Testis (tissue), 2 donors: Measurements from ENCODE around the gene SLC26A4.

Source experiments
- POLR2A ChIP-seq: fragments of 450-650 bp; IDR thresholded peaks from one replicate; pipeline ENCODE4 v1.6.1; 2017; ENCODE audit warnings: antibody characterized with exemption, mild to moderate bottlenecking, moderate library complexity
- TF ChIP-seq, protein P1 (sequence below), 3 experiments: fragments of 450-650 bp in 2 of 3; fragments of 200-600 bp in 1 of 3; sonication (generic) in 1 of 3; IDR thresholded peaks; one replicate each; pipeline ENCODE4 v1.5.1; 2016 to 2019; ENCODE audit warnings: antibody characterized with exemption in 3 of 3, mild to moderate bottlenecking in 2 of 3, moderate library complexity in 1 of 3

DNA sequence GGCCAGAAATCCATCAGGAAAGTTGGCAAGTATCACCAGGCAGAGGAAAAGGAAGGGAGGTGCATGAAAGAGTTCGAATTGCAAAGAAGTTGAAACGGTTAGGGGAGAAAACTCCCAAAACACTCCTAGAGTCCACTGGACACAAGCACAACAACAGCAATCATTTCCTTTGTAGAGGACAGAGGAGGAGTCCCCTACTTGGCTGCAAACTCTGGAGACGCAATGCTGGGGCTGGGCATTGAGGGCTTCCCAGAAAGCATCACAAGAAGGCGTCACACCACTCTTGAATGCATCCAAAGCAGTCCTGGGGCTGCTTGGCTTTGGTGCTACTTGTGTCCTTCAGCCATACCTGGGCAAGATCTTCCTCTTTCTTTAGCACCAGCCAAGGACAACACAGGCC, 18.1 kb upstream of the SLC26A4 start:
- TF ChIP-seq, protein P1, sequence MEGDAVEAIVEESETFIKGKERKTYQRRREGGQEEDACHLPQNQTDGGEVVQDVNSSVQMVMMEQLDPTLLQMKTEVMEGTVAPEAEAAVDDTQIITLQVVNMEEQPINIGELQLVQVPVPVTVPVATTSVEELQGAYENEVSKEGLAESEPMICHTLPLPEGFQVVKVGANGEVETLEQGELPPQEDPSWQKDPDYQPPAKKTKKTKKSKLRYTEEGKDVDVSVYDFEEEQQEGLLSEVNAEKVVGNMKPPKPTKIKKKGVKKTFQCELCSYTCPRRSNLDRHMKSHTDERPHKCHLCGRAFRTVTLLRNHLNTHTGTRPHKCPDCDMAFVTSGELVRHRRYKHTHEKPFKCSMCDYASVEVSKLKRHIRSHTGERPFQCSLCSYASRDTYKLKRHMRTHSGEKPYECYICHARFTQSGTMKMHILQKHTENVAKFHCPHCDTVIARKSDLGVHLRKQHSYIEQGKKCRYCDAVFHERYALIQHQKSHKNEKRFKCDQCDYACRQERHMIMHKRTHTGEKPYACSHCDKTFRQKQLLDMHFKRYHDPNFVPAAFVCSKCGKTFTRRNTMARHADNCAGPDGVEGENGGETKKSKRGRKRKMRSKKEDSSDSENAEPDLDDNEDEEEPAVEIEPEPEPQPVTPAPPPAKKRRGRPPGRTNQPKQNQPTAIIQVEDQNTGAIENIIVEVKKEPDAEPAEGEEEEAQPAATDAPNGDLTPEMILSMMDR (IDR thresholded peaks at IDR 0.05): no peak
- no peak for TF ChIP-seq POLR2A
